B cell (primary cell): ENCODE data around the gene TANK.

Source experiments
- CTCF ChIP-seq: fragments of 200-600 bp; IDR thresholded peaks from one replicate; pipeline ENCODE4 v1.8.0; 2022; ENCODE audit warnings: antibody characterized with exemption, mild to moderate bottlenecking
- EZH2 ChIP-seq: IDR thresholded peaks from 2 replicates; pipeline ENCODE4 v1.6.1; 2012; ENCODE audit warnings: borderline replicate concordance, low read depth, mild to moderate bottlenecking, moderate library complexity, low read length; ENCODE audit not compliant: insufficient read depth, poor library complexity, severe bottlenecking

GRCh38 chr2:161159456-161160225 lies 587 bp upstream of the TANK start:
- TF ChIP-seq CTCF (no peak), EZH2 (no peak)
